GM12872 (cell line): ENCODE measurements around the gene KCNJ4.

Experiments used
- CTCF ChIP-seq: IDR thresholded peaks from 3 replicates; pipeline ENCODE4 v1.5.1; 2011; ENCODE audit warnings: low read depth, mild to moderate bottlenecking, low read length, moderate library complexity; ENCODE audit not compliant: insufficient read depth

KCNJ4 gene

GRCh38 chr22:38450234-38450797 is 4.7 kb downstream of the KCNJ4 start:
- no peak for TF ChIP-seq CTCF

- no peak for TF ChIP-seq CTCF
Observed at GRCh38 chr22:38449776-38450175, 5.2 kb downstream of the KCNJ4 start.

- no peak for TF ChIP-seq CTCF
Observed at GRCh38 chr22:38448945-38449745, 5.9 kb downstream of the KCNJ4 start.

- no peak for TF ChIP-seq CTCF
Observed at GRCh38 chr22:38446018-38446601, 8.9 kb downstream of the KCNJ4 start.

GRCh38 chr22:38444783-38445182 is 10.2 kb downstream of the KCNJ4 start:
- TF ChIP-seq CTCF = no peak

GRCh38 chr22:38443628-38444521 is 11.1 kb downstream of the KCNJ4 start:
- TF ChIP-seq CTCF = no peak
